ENCODE results near the gene MAP3K10. TPM values are rescaled to one million over a fixed set of nuclear protein-coding genes. Genes with fewer than 3 reads are reported as not detected.

MAP3K10 gene
- total RNA-seq, 2 donors from 2014 or later: 12.3 to 13.6 TPM

- Histone ChIP-seq H3K4me3 (no peak overlapping the region), H3K27me3 (no peaks in the 10 kb centered on the region), H3K27ac (no peak overlapping the region), H3K4me1 (no peaks in the 10 kb centered on the region), H3K9me3 (no peaks in the 10 kb centered on the region), H3K36me3 (peaks cover 27% of the 10 kb centered on the region)
- no peak for DNase-seq (ENCODE audit: low spot score)
- TF ChIP-seq CTCF (IDR thresholded peaks at IDR 0.05): no peak
These were observed 19.7 kb downstream of the MAP3K10 start for GRCh38 chr19:40210889-40211288.

- H3K4me3 ChIP-seq: no peak overlapping the region
- no peak for TF ChIP-seq CTCF (IDR thresholded peaks at IDR 0.05)
- H3K4me1 ChIP-seq: peaks cover 0 to 12% of the 10 kb centered on the region in 2 donors
- H3K27me3 ChIP-seq: peaks cover 10 to 18% of the 10 kb centered on the region in 2 donors
- no peak overlapping the region for H3K27ac ChIP-seq
- peaks cover 27% of the 10 kb centered on the region for H3K36me3 ChIP-seq
- DNase-seq (ENCODE audit: low spot score): no peak
- H3K9me3 ChIP-seq: no peaks in the 10 kb centered on the region
These were observed 22.1 kb downstream of the MAP3K10 start for GRCh38 chr19:40213251-40213829.

GRCh38 chr19:40213882-40214570, 22.8 kb downstream of the MAP3K10 start:
- peaks cover 25% of the 10 kb centered on the region for H3K36me3 ChIP-seq
- H3K4me1 ChIP-seq: peaks cover 0 to 13% of the 10 kb centered on the region in 2 donors
- H3K9me3 ChIP-seq: no peaks in the 10 kb centered on the region
- no peak for TF ChIP-seq CTCF (IDR thresholded peaks at IDR 0.05)
- DNase-seq (ENCODE audit: low spot score): no peak
- no peak overlapping the region for H3K27ac ChIP-seq
- no peak overlapping the region for H3K4me3 ChIP-seq
- H3K27me3 ChIP-seq: peaks cover 12 to 22% of the 10 kb centered on the region in 2 donors

- H3K4me3 ChIP-seq: no peak overlapping the region
- TF ChIP-seq CTCF (IDR thresholded peaks at IDR 0.05): no peak
- H3K27ac ChIP-seq: no peak overlapping the region
- H3K9me3 ChIP-seq: no peaks in the 10 kb centered on the region
- H3K4me1 ChIP-seq: peaks cover 0 to 18% of the 10 kb centered on the region in 2 donors
- H3K36me3 ChIP-seq: peaks cover 16% of the 10 kb centered on the region
- H3K27me3 ChIP-seq: peaks cover 12 to 22% of the 10 kb centered on the region in 2 donors
- no peak for DNase-seq (ENCODE audit: low spot score)
These were observed 23.7 kb downstream of the MAP3K10 start for GRCh38 chr19:40214936-40215335.

GRCh38 chr19:40216013-40216776, 25.0 kb downstream of the MAP3K10 start:
- H3K27me3 ChIP-seq: peaks cover 12 to 22% of the 10 kb centered on the region in 2 donors
- peaks cover 0 to 18% of the 10 kb centered on the region in 2 donors for H3K4me1 ChIP-seq
- peaks cover 10% of the 10 kb centered on the region for H3K36me3 ChIP-seq
- no peak for TF ChIP-seq CTCF (IDR thresholded peaks at IDR 0.05)
- no peak overlapping the region for H3K27ac ChIP-seq
- H3K4me3 ChIP-seq: no peak overlapping the region
- no peak for DNase-seq (ENCODE audit: low spot score)
- no peaks in the 10 kb centered on the region for H3K9me3 ChIP-seq

All from right atrium auricular region (tissue), 2 donors.